HG02970 (cell line): Measurements from ENCODE around the gene LYSMD2.
"Not testable (repeated sequence)": the region's sequence is repeated elsewhere in the genome, so short reads cannot be mapped to it uniquely, and the experiment has no call there.

Source experiments
- ATAC-seq: cut with Tn5 transposase; IDR thresholded peaks from one replicate; pipeline ENCODE4 v1.9.1; 2021; ENCODE audit warnings: mild to moderate bottlenecking, moderate library complexity, moderate number of reproducible peaks; ENCODE audit not compliant: unreplicated experiment, low FRiP score

The LYSMD2 gene, protein sequence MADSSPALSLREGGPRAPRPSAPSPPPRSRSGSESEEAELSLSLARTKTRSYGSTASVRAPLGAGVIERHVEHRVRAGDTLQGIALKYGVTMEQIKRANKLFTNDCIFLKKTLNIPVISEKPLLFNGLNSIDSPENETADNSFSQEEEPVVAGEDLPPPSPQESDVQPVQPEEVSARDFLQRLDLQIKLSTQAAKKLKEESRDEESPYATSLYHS

DNA sequence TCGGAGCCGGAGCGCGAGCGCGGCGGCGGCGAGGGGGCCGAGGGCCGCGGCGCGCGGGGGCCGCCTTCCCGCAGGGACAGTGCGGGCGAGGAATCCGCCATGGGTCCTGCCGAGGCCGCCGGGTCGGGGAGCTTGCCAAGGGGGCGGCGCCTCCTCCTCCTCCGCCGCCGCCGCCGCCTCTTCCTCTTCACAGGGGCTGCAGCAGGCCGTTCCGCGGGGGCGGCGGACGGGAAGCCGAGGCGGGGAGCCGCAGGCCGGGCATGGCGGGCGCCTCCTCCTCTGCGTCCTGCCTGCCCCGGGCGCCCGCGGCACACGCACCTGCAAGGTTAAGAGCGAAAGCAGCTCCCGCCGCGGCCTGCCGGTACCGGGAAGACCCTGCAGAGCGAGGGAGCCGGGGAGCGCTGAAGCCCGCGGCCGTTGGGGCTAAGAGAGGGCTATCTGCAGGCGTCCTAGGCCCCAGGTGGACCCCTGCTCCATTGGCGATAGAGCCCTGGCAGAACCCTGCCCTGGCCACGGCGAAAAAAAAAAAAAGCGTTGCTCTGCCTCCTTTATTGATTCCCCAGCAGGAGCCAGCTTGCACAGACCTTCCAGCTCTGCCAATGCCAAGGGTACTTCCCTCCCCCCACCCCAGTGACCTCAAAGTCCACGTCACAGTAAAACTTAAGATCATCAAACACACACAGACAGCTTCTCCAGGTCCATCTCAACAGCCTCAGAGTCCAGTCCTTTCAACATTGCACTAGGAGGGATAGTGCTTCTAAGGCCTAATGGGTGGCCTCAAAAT, at the start of gene LYSMD2:
Gene LYSMD2 (minus strand): TSS at position 134 of the 784 bp plus-strand sequence. CDS start 33 bp downstream, at position 101.
- no peak for ATAC-seq

GRCh38 chr15:51787130-51787529, 49.7 kb upstream of the LYSMD2 start:
- not testable (repeated sequence) for ATAC-seq

DNA sequence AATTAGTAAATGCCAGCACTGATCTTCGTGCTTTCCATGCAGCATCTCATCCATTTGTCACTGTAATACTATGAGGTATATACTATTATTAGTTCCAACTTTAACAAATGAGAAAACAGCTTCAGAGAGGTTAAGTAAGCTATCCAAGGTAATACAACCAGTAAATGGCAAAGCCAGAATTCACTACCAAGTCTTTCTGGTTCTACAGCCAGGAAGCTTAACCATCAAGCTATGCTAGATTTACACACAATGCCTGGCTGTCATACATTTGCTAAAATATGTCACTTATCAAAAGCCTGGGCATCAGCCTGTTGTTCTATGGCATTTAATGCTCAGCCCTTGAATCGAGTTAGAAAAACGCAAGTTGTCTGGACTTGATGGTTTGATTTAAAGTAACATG, 46.5 kb upstream of the LYSMD2 start:
- no peak for ATAC-seq

GRCh38 chr15:51782357-51782896, 45.0 kb upstream of the LYSMD2 start:
- no peak for ATAC-seq

DNA sequence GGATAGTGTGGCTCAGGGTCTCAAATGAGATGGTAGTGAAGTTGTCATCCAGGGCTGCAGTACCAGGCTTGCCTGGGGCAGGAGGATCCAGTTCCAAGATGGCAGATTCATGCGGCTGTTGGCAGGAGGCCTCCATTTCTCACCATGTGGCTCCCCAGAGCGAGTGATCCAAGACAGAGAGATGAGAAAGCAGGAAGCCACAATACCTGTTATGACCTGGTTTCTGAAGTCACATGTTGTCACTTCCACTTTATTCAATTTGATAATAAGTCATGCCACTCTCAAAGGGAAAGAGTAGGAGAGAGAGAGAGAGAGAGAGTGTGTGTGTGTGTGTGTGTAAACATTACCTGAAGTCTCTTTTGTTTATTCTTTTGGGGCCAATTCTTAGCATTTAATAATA, 44.1 kb upstream of the LYSMD2 start:
- ATAC-seq = no peak

DNA sequence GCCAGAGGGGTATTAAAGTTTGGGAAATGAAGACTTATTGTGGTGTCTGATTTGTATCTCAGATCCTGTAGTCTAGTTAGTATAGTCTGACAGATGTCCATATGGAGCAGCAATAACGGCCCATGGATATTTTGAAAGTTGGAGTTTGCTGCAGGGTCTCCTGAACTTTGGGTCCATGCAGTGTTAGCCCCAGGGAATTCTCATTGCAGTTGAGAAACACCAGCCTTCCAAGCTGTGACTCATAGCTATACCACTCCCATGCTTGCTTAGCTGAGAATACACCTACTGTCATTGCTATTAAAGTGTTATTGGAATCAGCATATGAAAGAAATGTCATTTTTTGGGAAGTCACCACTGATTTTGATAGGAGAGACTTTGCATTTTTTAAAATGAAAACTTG, 43.2 kb upstream of the LYSMD2 start:
- ATAC-seq = no peak

GRCh38 chr15:51776952-51777569, 39.6 kb upstream of the LYSMD2 start:
- ATAC-seq = no peak

DNA sequence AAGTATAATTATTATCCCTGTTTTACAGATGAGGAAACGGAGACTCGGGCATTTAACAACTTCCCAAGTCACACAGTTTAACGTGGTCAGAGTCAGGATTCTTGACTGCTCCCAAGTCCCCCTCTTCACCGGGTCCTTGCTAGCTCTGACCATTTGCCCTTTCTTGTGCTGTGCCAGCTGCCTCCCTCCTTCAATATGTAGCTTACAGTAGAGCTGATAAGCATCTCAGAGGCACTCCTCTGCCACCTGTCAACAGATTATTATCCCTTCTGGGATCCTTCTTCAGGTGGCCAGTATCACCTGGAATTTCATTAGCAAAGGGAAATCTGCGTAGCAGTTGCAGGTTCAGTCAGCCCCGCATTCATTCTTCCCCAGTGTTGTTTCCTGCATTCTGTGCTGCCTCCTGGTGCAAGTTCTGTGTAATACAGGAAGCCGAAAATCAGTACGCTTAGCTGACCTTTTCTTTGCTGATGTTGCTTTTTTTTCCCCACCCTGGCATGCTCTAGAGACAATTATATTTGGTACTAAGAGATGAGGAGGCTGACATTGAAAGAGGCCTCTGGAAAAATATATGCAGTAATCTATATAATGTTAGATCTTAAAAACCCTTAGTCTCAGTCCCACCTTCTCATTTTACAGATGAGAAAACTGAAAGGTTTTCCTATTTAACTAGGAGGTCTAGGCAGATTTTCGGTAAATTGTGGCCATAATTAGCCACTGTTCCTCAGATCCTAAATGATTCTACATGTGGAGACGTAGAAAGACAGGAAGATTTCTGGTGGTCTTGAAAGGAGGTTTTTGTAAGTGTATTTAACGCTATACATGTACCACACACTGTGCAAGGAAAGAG, 38.7 kb upstream of the LYSMD2 start:
- ATAC-seq = no peak

DNA sequence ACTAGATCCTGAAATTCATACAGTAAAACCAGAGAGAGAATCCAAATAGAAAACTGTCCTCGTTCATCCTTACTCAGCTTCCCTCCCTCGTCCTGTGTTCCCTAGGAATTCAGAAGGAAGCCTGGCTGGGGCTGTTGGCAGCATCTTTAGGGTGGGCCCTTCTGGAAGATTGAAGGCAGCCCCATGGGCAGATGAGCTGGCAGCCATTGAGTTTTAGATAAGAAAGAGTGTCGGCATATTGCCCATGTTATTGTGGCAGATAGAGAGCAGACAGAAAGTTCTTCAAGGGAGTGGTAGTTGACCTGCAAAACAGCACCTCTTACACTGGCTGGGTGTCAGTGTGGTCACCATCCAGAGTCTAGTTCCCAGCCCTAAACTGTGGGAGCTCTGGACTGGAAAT, 37.5 kb upstream of the LYSMD2 start:
- ATAC-seq = no peak

GRCh38 chr15:51771773-51772172, 34.3 kb upstream of the LYSMD2 start:
- ATAC-seq = no peak

GRCh38 chr15:51770902-51771301, 33.4 kb upstream of the LYSMD2 start:
- ATAC-seq = no peak

GRCh38 chr15:51768018-51768417, 30.6 kb upstream of the LYSMD2 start:
- no peak for ATAC-seq

- no peak for ATAC-seq
These were observed 28.9 kb upstream of the LYSMD2 start for GRCh38 chr15:51766341-51766740.

GRCh38 chr15:51765751-51766150, 28.3 kb upstream of the LYSMD2 start:
- ATAC-seq = no peak

DNA sequence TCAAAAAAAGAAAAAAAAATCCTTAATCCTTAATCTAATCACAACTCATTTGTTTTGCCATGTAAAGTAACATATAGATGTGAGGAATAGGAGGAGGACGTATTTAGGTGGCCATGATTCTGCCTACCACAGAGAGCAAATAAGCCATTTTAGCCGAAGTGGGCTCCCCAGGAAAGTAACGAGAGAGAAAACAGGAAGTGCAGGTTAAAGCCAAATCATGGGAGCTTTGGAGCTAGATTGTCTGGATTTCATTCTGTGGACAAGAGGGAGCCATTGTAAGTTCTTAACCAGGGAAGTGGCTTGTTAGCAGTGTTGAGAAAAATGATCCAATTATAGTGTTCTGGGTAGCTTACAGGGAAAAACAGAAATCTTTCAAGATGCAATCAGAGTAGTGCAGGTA, 23.4 kb upstream of the LYSMD2 start:
- no peak for ATAC-seq

- ATAC-seq = no peak
These were observed 22.2 kb upstream of the LYSMD2 start for GRCh38 chr15:51759557-51760070.

GRCh38 chr15:51758645-51759044, 21.2 kb upstream of the LYSMD2 start:
- ATAC-seq = no peak

DNA sequence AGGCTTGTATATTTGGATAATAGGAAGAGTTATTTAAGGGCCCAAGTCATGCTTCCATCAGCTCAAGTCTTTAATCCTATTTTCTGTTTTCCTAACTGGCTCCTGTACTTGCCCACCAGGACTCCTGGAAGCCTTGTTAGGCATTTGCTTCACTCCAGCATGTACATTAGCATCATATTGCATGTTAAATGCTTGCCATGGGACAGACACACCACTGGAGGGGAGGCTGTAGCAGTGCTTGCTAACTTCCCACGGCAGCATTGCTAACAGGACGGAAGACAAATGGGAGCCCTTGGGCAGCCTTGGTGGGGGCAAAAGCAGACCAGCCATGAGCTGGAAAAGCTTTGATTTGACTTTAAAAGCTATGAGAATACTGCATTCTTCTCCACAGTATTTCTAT, 20.0 kb upstream of the LYSMD2 start:
- ATAC-seq = no peak

GRCh38 chr15:51756482-51756881, 19.0 kb upstream of the LYSMD2 start:
- ATAC-seq = no peak

GRCh38 chr15:51755790-51756189, 18.3 kb upstream of the LYSMD2 start:
- ATAC-seq = no peak
